Keratinocyte (primary cell): ENCODE results near the gene DSTYK. TPM values are rescaled to one million over a fixed set of nuclear protein-coding genes. Genes with fewer than 3 reads are reported as not detected.

ENCODE experiments used
- DNase-seq: peaks from one replicate; pipeline ENCODE4 v3.0.0-alpha.2; 2011; ENCODE audit warnings: low read depth, missing footprints, low spot score
- FAIRE-seq: peaks from 2 replicates; lab custom pipeline; 2011; peaks lifted over from hg19 to GRCh38; lab: Jason Lieb, UNC
- H2AFZ ChIP-seq: 2 replicates; pipeline ENCODE4 v1.6.0; 2012; ENCODE audit warnings: low read length, control low read depth, inconsistent platforms; ENCODE audit not compliant: control insufficient read depth
- H3K27ac ChIP-seq: 2 replicates; pipeline ENCODE4 v1.5.1; 2011; ENCODE audit warnings: low read length; ENCODE audit not compliant: control insufficient read depth, insufficient read depth
- H3K27me3 ChIP-seq: 3 replicates; pipeline ENCODE4 v1.6.0; 2011; ENCODE audit warnings: low read length; ENCODE audit not compliant: control insufficient read depth, insufficient read depth; ENCODE audit errors: extremely low read depth
- H3K36me3 ChIP-seq, 2 experiments: 2 replicates in 1 of 2; 3 replicates in 1 of 2; pipeline ENCODE4 v1.5.1; 2011; ENCODE audit warnings: low read length in 2 of 2, mild to moderate bottlenecking in 1 of 2; ENCODE audit not compliant: control insufficient read depth in 2 of 2, insufficient read depth in 2 of 2; ENCODE audit errors: extremely low read depth in 1 of 2
- H3K4me1 ChIP-seq: 3 replicates; pipeline ENCODE4 v1.5.1; 2011; ENCODE audit warnings: low read length; ENCODE audit not compliant: control insufficient read depth, insufficient read depth; ENCODE audit errors: extremely low read depth
- H3K4me2 ChIP-seq: 3 replicates; pipeline ENCODE4 v1.6.0; 2011; ENCODE audit warnings: low read depth, low read length; ENCODE audit not compliant: control insufficient read depth, insufficient read depth; ENCODE audit errors: extremely low read depth
- H3K4me3 ChIP-seq, 3 experiments: fragments of 200-600 bp in 1 of 3; sonication (generic) in 1 of 3; 2 replicates in 2 of 3; 3 replicates in 1 of 3; pipeline ENCODE4 v1.5.1; 2011 to 2016; ENCODE audit warnings: low read length in 3 of 3, mild to moderate bottlenecking in 3 of 3, control low read depth in 2 of 3, inconsistent platforms in 1 of 3, low read depth in 1 of 3, mixed read lengths in 1 of 3, mixed run types in 1 of 3, moderate library complexity in 1 of 3; ENCODE audit not compliant: control insufficient read depth in 2 of 3, insufficient read depth in 2 of 3; ENCODE audit errors: extremely low read depth in 1 of 3
- H3K79me2 ChIP-seq: 2 replicates; pipeline ENCODE4 v1.6.0; 2012; ENCODE audit warnings: low read length; ENCODE audit not compliant: control insufficient read depth, insufficient read depth
- H3K9ac ChIP-seq: 3 replicates; pipeline ENCODE4 v1.6.0; 2011; ENCODE audit warnings: low read length; ENCODE audit not compliant: control insufficient read depth, insufficient read depth; ENCODE audit errors: extremely low read depth
- H3K9me1 ChIP-seq: 3 replicates; pipeline ENCODE4 v1.6.0; 2011; ENCODE audit warnings: low read length; ENCODE audit not compliant: control insufficient read depth, insufficient read depth; ENCODE audit errors: extremely low read depth
- H3K9me3 ChIP-seq: 2 replicates; pipeline ENCODE4 v1.5.1; 2012; ENCODE audit warnings: low read depth, low read length; ENCODE audit not compliant: control insufficient read depth
- H4K20me1 ChIP-seq: 3 replicates; pipeline ENCODE4 v1.6.0; 2011; ENCODE audit warnings: low read length; ENCODE audit not compliant: control insufficient read depth, insufficient read depth; ENCODE audit errors: extremely low read depth
- CTCF ChIP-seq, 3 experiments: IDR thresholded peaks in 1 of 3; conservative IDR thresholded peaks in 1 of 3; optimal IDR thresholded peaks in 1 of 3; 2 replicates in 2 of 3; 3 replicates in 1 of 3; pipeline versions ENCODE3 to v1.5.1; 2011; ENCODE audit warnings: low read length in 3 of 3, mild to moderate bottlenecking in 3 of 3, moderate library complexity in 2 of 3, control low read depth in 1 of 3, inconsistent platforms in 1 of 3; ENCODE audit not compliant: insufficient read depth in 2 of 3; ENCODE audit errors: extremely low read depth in 1 of 3
- EZH2 ChIP-seq: IDR thresholded peaks from one replicate; pipeline ENCODE4 v1.6.1; 2012; ENCODE audit warnings: inconsistent platforms, mild to moderate bottlenecking, low read length, moderate library complexity
- dilution Hi-C: fragments of 300-500 bp; cut with MboI; formaldehyde crosslinking; loops from one replicate; pipeline ENCODE4 v1.7.0; 2020; ENCODE audit warnings: low sequenced_read_pairs; ENCODE audit not compliant: extremely low pct_ligation_motif_present
- polyA plus RNA-seq, 5 experiments: library from polyadenylated mRNA; depleted of rRNA in 3 of 5; stranded (reverse) in 3 of 5; stranded (forward) in 1 of 5; unstranded in 1 of 5; fragments of >200 nt; gene quantifications; 1 replicate in 1 of 5; 2 replicates in 3 of 5; 3 replicates in 1 of 5; pipeline versions ENCODE4 v1.2.1 to v1.2.3, GENCODE V29; 2011 to 2012; ENCODE audit warnings: missing spikeins in 2 of 5, low read depth in 1 of 5, low replicate concordance in 1 of 5

DSTYK gene
- polyA plus RNA-seq, 1 donor (not counting 4 experiments of a cell fraction or from before 2014, with no cell fraction given) = 7.6 TPM

- Histone ChIP-seq H4K20me1 (no peaks in the 10 kb centered on the region), H3K9me3 (no peaks in the 10 kb centered on the region), H2AFZ (no peak overlapping the region), H3K9ac (no peak overlapping the region), H3K9me1 (no peaks in the 10 kb centered on the region), H3K79me2 (no peaks in the 10 kb centered on the region), H3K36me3 (no peaks in the 10 kb centered on the region), H3K4me2 (no peak overlapping the region), H3K27me3 (peaks cover 4% of the 10 kb centered on the region), H3K4me3 (no peak overlapping the region), H3K27ac (no peak overlapping the region), H3K4me1 (no peaks in the 10 kb centered on the region)
- dilution Hi-C loops = no loop called here
- FAIRE-seq (no peak), DNase-seq (no peak)
- TF ChIP-seq CTCF (optimal IDR thresholded peaks at IDR 0.05 in 1 of 3, IDR thresholded peaks at IDR 0.05 in 1 of 3, conservative IDR thresholded peaks at IDR 0.05 in 1 of 3; ENCODE audit: extremely low read depth in 1 of 3, insufficient read depth in 2 of 3, low read length in 3 of 3) = no peak
- TF ChIP-seq EZH2 = no peak
These were observed 25.5 kb upstream of the DSTYK start for GRCh38 chr1:205236951-205237475.

GRCh38 chr1:205236526-205236925, 25.0 kb upstream of the DSTYK start:
- Histone ChIP-seq H2AFZ (no peak overlapping the region), H3K4me2 (no peak overlapping the region), H3K9me1 (no peaks in the 10 kb centered on the region), H3K9me3 (no peaks in the 10 kb centered on the region), H3K79me2 (no peaks in the 10 kb centered on the region), H3K36me3 (no peaks in the 10 kb centered on the region), H3K27me3 (peaks cover 4% of the 10 kb centered on the region), H3K4me1 (no peaks in the 10 kb centered on the region), H4K20me1 (no peaks in the 10 kb centered on the region), H3K27ac (no peak overlapping the region), H3K9ac (no peak overlapping the region), H3K4me3 (no peak overlapping the region)
- dilution Hi-C loops = no loop called here
- FAIRE-seq = no peak
- TF ChIP-seq CTCF (optimal IDR thresholded peaks at IDR 0.05 in 1 of 3, IDR thresholded peaks at IDR 0.05 in 1 of 3, conservative IDR thresholded peaks at IDR 0.05 in 1 of 3; ENCODE audit: extremely low read depth in 1 of 3, insufficient read depth in 2 of 3, low read length in 3 of 3) (no peak), EZH2 (no peak)
- DNase-seq = no peak
